Gastrocnemius medialis (tissue), 4 donors: ENCODE measurements around the gene TNFRSF18.

ENCODE experiments used
- POLR2A ChIP-seq, 2 donors: fragments of 450-650 bp; IDR thresholded peaks; one replicate each; pipeline ENCODE4 v1.6.1; 2017; ENCODE audit warnings: antibody characterized with exemption in 2 of 2, mild to moderate bottlenecking in 2 of 2, moderate library complexity in 2 of 2
- TF ChIP-seq, protein P1 (sequence below), 5 experiments: fragments of 450-650 bp in 3 of 5; fragments of 200-600 bp in 2 of 5; sonication (generic) in 2 of 5; IDR thresholded peaks in 4 of 5; conservative IDR thresholded peaks in 1 of 5; 1 replicate in 4 of 5; 2 replicates in 1 of 5; pipeline ENCODE4 v1.5.1; 2016 to 2019; ENCODE audit warnings: antibody characterized with exemption in 5 of 5, mild to moderate bottlenecking in 3 of 5, moderate library complexity in 3 of 5

DNA sequence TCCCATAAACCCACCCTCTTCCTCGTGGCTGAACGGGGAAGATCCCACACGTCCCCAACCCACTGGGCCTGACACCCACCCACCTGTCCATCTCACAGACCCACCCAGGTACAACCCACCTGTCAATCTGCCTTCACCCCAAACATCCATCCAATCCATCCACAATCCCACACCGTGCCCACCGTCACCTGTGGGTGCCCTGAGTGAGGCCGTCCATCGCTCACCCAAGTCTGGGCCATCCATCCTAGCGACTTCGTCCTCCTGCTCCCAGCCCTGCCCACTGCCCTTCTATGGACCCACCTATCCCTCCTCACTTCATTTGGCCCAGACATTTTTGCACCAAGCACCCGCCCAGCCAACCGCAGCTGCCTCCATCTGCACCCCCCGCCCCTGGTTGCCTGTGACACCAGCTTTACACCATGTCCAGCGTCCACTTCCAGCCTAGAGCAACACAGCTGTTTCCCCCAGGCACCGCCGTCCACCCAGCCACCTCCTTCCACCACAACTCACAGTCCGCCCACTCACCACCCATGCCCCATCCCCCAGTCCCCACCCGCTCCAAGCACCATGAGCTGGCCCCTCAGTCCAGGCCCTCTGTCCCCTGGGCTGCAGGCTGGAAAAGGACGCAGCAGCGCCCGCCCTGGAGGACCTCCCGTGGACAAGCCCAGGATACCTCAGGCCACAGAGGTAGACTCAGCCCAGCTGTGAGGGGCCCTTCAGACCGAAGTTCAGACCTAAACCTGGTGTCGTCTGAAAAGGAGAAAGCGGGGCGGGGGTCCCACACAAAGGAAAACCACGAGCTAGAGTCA, 25.1 kb downstream of the TNFRSF18 start:
- TF ChIP-seq, protein P1, sequence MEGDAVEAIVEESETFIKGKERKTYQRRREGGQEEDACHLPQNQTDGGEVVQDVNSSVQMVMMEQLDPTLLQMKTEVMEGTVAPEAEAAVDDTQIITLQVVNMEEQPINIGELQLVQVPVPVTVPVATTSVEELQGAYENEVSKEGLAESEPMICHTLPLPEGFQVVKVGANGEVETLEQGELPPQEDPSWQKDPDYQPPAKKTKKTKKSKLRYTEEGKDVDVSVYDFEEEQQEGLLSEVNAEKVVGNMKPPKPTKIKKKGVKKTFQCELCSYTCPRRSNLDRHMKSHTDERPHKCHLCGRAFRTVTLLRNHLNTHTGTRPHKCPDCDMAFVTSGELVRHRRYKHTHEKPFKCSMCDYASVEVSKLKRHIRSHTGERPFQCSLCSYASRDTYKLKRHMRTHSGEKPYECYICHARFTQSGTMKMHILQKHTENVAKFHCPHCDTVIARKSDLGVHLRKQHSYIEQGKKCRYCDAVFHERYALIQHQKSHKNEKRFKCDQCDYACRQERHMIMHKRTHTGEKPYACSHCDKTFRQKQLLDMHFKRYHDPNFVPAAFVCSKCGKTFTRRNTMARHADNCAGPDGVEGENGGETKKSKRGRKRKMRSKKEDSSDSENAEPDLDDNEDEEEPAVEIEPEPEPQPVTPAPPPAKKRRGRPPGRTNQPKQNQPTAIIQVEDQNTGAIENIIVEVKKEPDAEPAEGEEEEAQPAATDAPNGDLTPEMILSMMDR (IDR thresholded peaks at IDR 0.05 in 4 of 5, conservative IDR thresholded peaks at IDR 0.05 in 1 of 5), result no peak
- no peak for TF ChIP-seq POLR2A (IDR thresholded peaks at IDR 0.05)
